ENCODE measurements around the gene DYSF. TPM values are rescaled to one million over a fixed set of nuclear protein-coding genes. Genes with fewer than 3 reads are reported as not detected.

The DYSF gene
- total RNA-seq, 1 experiment from 2014 or later = 5.5 TPM

- Histone ChIP-seq H2AK5ac (ENCODE audit: insufficient read length, low read length) (no peak overlapping the region), H4K20me1 (ENCODE audit: control insufficient read depth, insufficient read depth, insufficient read length) (no peaks in the 10 kb centered on the region), H4K8ac (replicated peaks; ENCODE audit: insufficient read length, low read depth, low read length) (no peak overlapping the region), H3K9me3 (ENCODE audit: control insufficient read depth, low read depth, low read length) (no peaks in the 10 kb centered on the region), H3T11ph (ENCODE audit: low read length) (no peak overlapping the region), H2BK120ac (ENCODE audit: low read depth, low read length, poor library complexity, severe bottlenecking) (no peak overlapping the region), H4K91ac (ENCODE audit: insufficient read length, low read depth, low read length) (no peak overlapping the region), H2BK20ac (ENCODE audit: low read depth, low read length, poor library complexity, severe bottlenecking) (no peak overlapping the region), H2BK5ac (ENCODE audit: insufficient read length, low read length) (no peak overlapping the region), H3K79me2 (ENCODE audit: insufficient read depth, low read length) (no peaks in the 10 kb centered on the region), H3K9ac (ENCODE audit: extremely low read depth, insufficient read length, low read length) (no peak overlapping the region), H4K5ac (ENCODE audit: insufficient read length, low read depth, low read length) (no peak overlapping the region), H3K27ac (ENCODE audit: insufficient read length, low read depth, low read length) (no peak overlapping the region), H3K23ac (ENCODE audit: insufficient read length, low read depth, low read length) (no peak overlapping the region), H3K23me2 (ENCODE audit: insufficient read length, low read depth, low read length, poor library complexity, severe bottlenecking) (no peaks in the 10 kb centered on the region), H3K18ac (ENCODE audit: insufficient read length, low read depth, low read length) (no peak overlapping the region), H3K4me2 (ENCODE audit: insufficient read depth, insufficient read length, low read length) (no peak overlapping the region), H3K79me1 (ENCODE audit: insufficient read depth, low read depth, low read length, poor library complexity, severe bottlenecking) (no peaks in the 10 kb centered on the region), H3K56ac (ENCODE audit: insufficient read length, low read depth, low read length) (no peak overlapping the region), H2AFZ (ENCODE audit: low read length) (no peak overlapping the region), H2BK12ac (ENCODE audit: insufficient read length, low read depth, low read length) (no peak overlapping the region), H3K4me1 (ENCODE audit: insufficient read depth, low read length) (no peaks in the 10 kb centered on the region), H3K4ac (ENCODE audit: low read depth, low read length) (no peak overlapping the region), H3K27me3 (ENCODE audit: insufficient read depth, low read length) (no peaks in the 10 kb centered on the region), H2BK15ac (ENCODE audit: low read depth, low read length) (no peak overlapping the region), H3K14ac (ENCODE audit: insufficient read depth, low read length) (no peak overlapping the region)
- H3K27ac Mint-ChIP-seq = no peak overlapping the region
- no peaks in the 10 kb centered on the region; a peak in 1 of 5 replicates for H3K9me3 Mint-ChIP-seq
- WGBS (ENCODE audit: extremely low coverage, insufficient read length, low lambda C conversion rate) = no CpG with 5 or more reads among the region's 7 CpGs
- peaks cover 5% of the 10 kb centered on the region for H3K27me3 Mint-ChIP-seq (ENCODE audit: low read depth)
- H3K4me1 Mint-ChIP-seq = peaks cover 6 to 9% of the 10 kb centered on the region in 2 experiments
- TF ChIP-seq CTCF (conservative IDR thresholded peaks at IDR 0.05) = no peak
- peaks cover 0 to 3% (median 0%) of the 10 kb centered on the region in 3 experiments; a peak in 1 of 7 replicates for H3K36me3 Mint-ChIP-seq (ENCODE audit: insufficient read depth in 1 of 3, low read depth in 3 of 3)
- no peak overlapping the region for H3K4me3 Mint-ChIP-seq
- DNase-seq = peak; percentile 12
Observed at GRCh38 chr2:71610671-71611070, 157.3 kb downstream of the DYSF start.

Data from H9 (cell line).